ENCODE measurements around the gene TEN1.
"Not testable (repeated sequence)": the region's sequence is repeated elsewhere in the genome, so short reads cannot be mapped to it uniquely, and the experiment has no call there.

Gene TEN1

DNA sequence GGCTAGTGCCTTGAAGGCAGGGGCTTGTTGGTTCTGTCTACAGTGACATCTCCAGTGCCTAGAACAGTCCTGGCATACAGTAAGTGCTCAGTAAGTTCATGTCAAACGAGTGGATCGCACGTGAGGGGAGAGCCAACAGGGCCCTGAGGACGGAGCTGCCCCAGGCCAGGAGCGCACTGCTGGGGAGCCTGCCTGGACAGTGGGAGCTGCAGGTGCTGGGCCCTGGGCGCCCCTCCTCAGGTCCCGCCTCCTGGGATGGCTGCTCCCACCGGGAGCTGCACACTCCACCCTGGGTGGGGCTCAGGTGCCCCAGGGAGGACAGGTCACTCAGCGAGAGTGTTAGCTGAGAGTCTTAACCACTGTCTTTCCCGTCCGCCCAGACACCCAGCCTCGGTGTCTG lies 46.3 kb downstream of the TEN1 start:
- DNase-seq (ENCODE audit: low spot score) = no peak

GRCh38 chr17:76026714-76027158 lies 47.7 kb downstream of the TEN1 start:
- no peak for DNase-seq (ENCODE audit: low spot score)

DNA sequence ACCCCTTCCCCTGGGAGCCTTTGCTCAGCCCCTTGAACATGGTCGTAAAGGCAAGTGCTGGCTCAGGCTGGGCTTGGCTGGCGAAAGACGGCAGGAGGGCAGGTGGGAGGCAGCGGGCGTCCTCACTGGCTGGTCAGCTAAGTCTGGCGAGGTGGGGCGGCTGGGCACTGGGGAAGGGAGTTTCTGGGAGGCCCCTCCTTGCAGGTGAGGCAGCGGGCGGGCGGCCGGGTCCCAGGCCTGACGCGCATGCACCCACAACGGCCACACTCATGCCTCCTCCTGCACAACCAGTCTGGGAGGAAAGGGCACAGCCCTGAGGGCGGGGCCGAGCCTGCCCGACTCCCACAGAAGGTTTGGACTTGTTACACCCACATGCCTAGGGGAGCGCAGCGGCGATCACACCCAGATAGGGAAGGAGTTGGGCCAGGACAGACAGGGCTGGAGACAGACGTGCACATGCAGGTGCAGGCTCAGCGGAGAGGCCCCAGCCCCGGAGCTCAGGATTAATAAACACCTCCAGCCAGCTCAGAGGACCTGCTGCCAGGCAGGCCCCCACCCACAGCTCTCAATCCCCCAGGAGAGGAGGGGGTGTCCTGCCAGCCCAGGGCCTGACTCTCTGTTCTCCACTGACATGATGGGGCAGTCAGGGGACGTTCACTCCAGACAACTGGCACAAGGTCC lies 48.3 kb downstream of the TEN1 start, which contains the start of gene EVPL:
TSS of gene EVPL (minus strand) at position 148 of the 681 bp plus-strand sequence. CDS start at position 40, 108 bp downstream.
- no peak for DNase-seq (ENCODE audit: low spot score)

- no peak for DNase-seq (ENCODE audit: low spot score)
These were observed 53.2 kb downstream of the TEN1 start for GRCh38 chr17:76032073-76032779.

DNA sequence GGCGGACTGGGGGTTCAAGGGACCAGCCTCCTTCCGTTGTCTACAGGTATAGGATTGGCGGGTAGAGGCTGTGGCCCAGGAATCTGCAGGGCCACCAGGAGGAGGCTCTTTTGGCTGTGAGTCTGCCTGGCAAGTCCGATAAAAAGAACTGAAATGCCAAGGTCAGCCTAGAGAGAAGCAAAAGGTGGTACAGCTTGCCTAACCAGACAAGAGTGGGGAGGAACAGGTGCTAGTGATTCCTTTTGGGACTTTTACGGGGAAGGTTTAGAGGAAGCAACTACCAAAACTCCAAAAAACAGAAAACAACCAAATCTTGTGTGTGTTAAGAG lies 53.7 kb downstream of the TEN1 start:
- no peak for DNase-seq (ENCODE audit: low spot score)

GRCh38 chr17:76033139-76033538 lies 54.1 kb downstream of the TEN1 start:
- DNase-seq (ENCODE audit: low spot score) = no peak

DNA sequence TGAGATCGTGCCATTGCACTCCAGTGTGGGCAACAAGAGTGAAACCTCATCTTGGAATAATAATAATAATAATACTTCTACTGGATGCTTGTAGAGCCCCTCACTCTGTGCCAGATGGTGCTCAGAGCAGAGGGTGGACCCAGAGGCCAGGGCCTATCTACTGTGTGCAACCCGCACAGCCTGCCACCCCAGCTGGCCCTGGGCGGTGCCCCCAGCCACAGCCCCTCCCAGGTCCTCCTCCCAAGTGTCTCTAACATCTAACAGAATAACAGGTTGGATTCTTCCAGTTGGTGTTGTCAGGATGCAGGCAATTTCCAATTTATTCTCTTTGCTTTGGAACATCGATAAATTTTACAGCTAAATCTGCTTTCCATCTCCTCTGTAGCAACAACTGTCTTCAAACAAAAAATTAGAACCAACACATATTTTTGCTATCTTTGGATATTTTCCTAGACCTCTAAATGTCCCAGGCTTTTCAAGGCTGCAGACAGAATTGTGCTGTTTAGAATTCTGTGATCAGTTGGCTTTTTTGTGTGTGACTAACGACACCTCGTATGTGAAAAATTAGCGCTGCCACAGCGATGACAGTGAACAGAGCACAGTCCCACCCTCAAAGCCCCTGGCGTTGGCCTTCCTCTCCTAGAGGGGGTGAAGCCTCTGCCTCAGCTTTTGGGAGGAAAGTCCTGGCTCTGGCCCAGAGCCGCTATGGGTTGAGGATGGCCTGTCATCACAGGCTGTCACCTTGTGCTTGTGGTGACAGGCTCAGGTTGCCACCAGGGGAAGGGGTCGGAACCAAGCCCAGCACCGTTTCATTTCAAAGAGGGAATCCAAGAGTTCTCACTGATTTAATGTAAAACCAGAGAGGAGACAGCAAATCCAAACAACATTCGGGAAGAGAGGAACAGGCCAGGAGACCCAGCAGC lies 55.6 kb downstream of the TEN1 start:
- DNase-seq (ENCODE audit: low spot score) = no peak

DNA sequence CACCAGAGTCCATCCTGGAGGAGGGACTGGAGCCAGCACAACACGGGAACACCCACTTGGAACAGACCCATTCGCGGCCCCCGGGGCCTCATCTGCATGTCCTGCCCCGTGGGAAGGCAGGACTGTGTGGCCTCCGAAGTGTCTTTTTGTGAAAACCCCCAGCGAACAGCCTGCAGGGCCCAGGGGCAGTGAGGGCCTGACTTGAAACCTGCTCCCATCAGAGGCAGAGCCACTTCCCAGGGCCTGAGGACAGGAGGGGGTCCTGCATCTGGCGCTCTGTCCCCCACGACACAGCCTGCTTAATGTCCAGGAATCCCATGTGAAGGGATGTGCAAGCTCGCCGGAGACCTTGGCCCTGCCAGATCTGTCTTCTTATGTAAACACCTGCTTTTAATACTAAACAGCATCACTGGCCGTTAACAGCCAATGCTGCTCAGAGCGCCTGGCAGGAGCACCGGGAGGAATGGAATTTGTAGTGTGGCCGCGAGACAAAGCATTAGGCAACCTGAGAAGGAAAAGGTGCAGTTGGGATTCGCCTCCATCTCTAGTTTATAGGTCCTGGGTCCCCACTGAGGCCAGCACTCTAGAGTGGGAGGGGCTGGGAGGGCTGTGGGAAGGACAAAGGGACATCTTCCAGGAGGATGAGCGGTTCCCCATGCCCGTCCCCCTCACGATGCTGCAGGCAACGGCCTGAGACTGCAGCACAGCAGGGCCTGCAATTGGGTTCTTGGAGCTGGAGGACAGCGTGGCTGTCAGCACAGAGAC lies 57.6 kb downstream of the TEN1 start:
- DNase-seq (ENCODE audit: low spot score) = no peak

DNA sequence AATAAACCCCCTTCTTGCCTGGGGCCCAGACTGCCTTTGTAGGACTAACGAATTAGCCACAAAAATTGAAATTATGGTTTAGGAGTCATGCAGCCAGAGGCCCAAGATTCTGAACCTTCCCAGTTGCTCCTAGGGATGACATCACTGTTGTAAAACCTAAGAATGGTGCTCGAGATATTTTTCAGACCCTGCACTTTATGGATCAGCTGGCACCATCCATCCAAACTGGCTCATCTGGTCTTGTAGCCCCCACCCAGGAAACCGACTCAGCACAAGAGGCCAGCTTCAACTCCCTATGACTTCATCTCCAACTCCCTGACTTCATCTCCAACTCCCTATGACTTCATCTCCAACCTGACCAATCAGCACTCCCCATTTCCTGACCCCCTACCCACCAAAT lies 59.0 kb downstream of the TEN1 start:
- DNase-seq (ENCODE audit: low spot score) = no peak

- DNase-seq (ENCODE audit: low spot score) = no peak
These were observed 60.1 kb downstream of the TEN1 start for GRCh38 chr17:76039121-76039520.

DNA sequence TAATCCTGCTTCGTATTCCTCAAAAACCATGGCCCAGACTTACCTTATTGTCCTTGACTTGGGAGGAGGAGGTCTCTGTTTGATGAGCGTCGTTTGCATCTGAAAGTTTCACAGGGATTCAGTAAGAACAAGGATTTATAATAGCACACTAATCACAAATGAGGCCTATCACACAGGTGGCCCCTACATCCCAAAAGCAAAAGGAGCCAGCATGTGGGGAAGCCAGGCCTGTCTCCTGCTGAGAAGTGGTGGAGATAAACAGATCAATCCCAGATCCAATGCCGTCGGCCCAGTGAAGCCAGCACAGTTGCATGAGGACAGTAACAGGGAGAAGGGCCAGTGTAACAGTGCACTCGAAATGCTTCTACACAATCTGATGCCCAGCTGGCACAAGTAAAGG lies 61.3 kb downstream of the TEN1 start:
- no peak for DNase-seq (ENCODE audit: low spot score)

GRCh38 chr17:76042868-76043267 lies 63.8 kb downstream of the TEN1 start:
- DNase-seq (ENCODE audit: low spot score) = not testable (repeated sequence)

GRCh38 chr17:76044475-76045007 lies 65.5 kb downstream of the TEN1 start:
- DNase-seq (ENCODE audit: low spot score) = not testable (repeated sequence)

GRCh38 chr17:76046064-76046463 lies 67.0 kb downstream of the TEN1 start:
- DNase-seq (ENCODE audit: low spot score) = no peak

DNA sequence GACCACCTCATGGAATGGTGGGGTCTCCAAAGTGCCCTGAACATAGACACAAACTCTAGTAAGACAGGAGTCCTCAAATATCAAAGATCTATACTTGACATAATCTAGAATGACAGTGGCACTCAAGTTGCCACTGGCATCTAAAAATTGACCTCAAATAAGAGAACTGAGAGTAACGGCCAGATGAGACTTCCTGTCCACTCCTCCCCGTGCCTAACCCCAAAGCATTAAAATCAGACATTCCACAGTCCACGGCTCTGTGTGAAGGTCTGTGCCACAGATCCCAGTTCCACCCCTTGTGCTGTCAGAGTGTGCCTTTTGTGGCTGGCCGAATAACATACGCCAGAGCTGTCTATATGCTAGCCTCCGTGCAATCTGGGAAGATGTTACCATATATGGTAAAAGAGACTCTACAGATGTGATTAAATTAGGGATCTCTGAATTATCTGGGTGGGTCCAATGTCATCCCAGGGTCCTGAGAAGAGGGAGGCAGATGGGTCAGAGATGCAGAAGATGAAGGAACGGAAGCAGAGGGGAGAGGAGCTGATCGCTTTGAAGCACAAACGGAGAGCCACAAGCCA lies 69.1 kb downstream of the TEN1 start:
- DNase-seq (ENCODE audit: low spot score) = no peak

- DNase-seq (ENCODE audit: low spot score) = no peak
These were observed 69.7 kb downstream of the TEN1 start for GRCh38 chr17:76048711-76049110.

DNA sequence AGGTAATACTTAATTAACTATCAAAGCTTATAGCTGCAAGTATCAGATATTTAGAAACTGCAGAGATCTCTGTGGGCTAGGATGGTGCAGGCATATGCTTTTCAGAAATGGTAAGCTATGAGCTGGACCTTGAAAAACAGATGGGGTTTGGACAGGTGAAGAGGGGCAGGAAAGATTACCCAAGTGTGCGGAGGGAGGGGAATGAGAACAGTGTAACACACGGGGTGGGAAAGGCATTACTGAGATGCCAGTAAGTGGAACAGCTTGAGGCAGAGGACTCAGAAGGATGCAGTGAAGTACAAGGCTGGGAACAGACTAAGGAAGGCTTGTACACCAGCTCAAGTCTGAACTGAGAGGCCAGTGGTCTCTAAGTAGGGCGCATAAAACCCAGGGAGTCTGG lies 70.2 kb downstream of the TEN1 start:
- no peak for DNase-seq (ENCODE audit: low spot score)

DNA sequence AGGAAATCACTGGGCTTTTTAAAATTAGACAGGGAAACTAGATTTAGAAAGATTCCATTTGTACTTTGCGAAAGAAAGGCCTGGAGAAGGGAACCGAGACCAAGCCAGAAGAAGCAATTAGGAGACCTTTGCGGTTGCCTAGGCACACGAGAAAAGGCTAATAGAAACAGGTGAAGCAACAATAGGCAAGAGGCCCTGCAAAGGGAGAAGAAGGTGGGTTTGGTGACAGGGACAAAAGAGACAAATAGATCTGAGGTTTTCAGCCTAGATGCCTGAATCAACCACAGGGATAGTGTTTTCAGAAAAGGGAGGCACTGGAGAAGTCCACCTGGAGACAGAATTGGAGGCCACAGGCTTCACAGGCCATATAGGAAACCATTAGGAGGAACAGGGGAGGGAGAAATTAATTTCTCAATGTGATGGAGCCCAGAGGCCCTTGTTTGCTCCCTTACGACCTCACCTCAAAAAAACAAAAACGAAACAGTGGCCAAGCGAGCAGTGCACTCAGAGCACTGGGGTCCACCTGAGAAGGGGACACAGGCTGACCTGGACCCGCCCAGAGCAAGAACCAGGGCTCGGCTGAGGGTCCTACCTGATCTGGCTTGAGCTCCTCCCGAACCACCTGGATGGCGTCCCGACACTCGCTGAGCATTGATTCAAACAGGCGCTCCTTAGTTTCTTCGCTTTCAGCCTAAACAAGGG lies 70.9 kb downstream of the TEN1 start:
- DNase-seq (ENCODE audit: low spot score) = no peak
